ENCODE data around the gene NR1H2.

- TF ChIP-seq RARB (CRISPR knock-in tag; IDR thresholded peaks at IDR 0.05): no peak
- no peak for TF ChIP-seq PATZ1 (CRISPR knock-in tag; IDR thresholded peaks at IDR 0.05; ENCODE audit: borderline replicate concordance)
- TF ChIP-seq ZC3H10 (CRISPR knock-in tag; IDR thresholded peaks at IDR 0.05): no peak
- no peak for TF ChIP-seq GLIS3 (CRISPR knock-in tag; IDR thresholded peaks at IDR 0.05)
- no peak for TF ChIP-seq ZNF565 (CRISPR knock-in tag; conservative IDR thresholded peaks at IDR 0.05; ENCODE audit: low read depth)
These were observed 44.9 kb upstream of the NR1H2 start for GRCh38 chr19:50331221-50331993.

Measured in SK-N-SH treated with all-trans-retinoic acid at 6 μM for 48 hours (cell line).